Lung microvascular endothelial cell (primary cell): ENCODE results near the gene GRIK5. TPM values are rescaled to one million over a fixed set of nuclear protein-coding genes. Genes with fewer than 3 reads are reported as not detected.
A peak's percentile ranks its signal among the peaks of the same experiment; 100 is the strongest.

Experiments
- DNase-seq, 2 donors: peaks; one replicate each; pipeline versions ENCODE4 v3.0.0 to v3.0.0-alpha.2; 2010; ENCODE audit warnings: low read depth in 2 of 2
- total RNA-seq: library from RNA; depleted of rRNA; stranded (reverse); fragments of >200 nt; gene quantifications from 2 replicates; pipeline ENCODE4 v1.2.1, GENCODE V29; 2014

GRIK5 gene
- total RNA-seq, 1 donor from 2014 or later, result not detected

- DNase-seq, result no peak
These were observed 26.3 kb upstream of the GRIK5 start for GRCh38 chr19:42096255-42096837.

- DNase-seq, result no peak
These were observed 25.8 kb upstream of the GRIK5 start for GRCh38 chr19:42095814-42096230.

- no peak for DNase-seq
These were observed 25.3 kb upstream of the GRIK5 start for GRCh38 chr19:42095142-42095813.

GRCh38 chr19:42093926-42094325, 23.9 kb upstream of the GRIK5 start:
- DNase-seq, result peak in 1 of 2 donors; percentile 45

GRCh38 chr19:42093505-42093904, 23.5 kb upstream of the GRIK5 start:
- DNase-seq, result no peak

GRCh38 chr19:42092350-42092749, 22.3 kb upstream of the GRIK5 start:
- DNase-seq, result peak; percentile 93 to 95

- DNase-seq, result peak; percentile 86 to 92
These were observed 21.7 kb upstream of the GRIK5 start for GRCh38 chr19:42091742-42092141.

- DNase-seq, result no peak
These were observed 21.3 kb upstream of the GRIK5 start for GRCh38 chr19:42091300-42091699.

- DNase-seq, result no peak
These were observed 20.7 kb upstream of the GRIK5 start for GRCh38 chr19:42090672-42091071.

GRCh38 chr19:42089772-42090171, 19.8 kb upstream of the GRIK5 start:
- no peak for DNase-seq

- no peak for DNase-seq
These were observed 19.3 kb upstream of the GRIK5 start for GRCh38 chr19:42089191-42089750.

GRCh38 chr19:42088471-42089190, 18.6 kb upstream of the GRIK5 start:
- DNase-seq, result peak in 1 of 2 donors; percentile 74

GRCh38 chr19:42086770-42087550, 17.0 kb upstream of the GRIK5 start:
- DNase-seq, result no peak

GRCh38 chr19:42086188-42086736, 16.3 kb upstream of the GRIK5 start:
- DNase-seq, result no peak

GRCh38 chr19:42083537-42083936, 13.5 kb upstream of the GRIK5 start:
- no peak for DNase-seq

GRCh38 chr19:42081584-42082203, 11.7 kb upstream of the GRIK5 start:
- DNase-seq, result peak; percentile 75 to 77

GRCh38 chr19:42080764-42081375, 10.9 kb upstream of the GRIK5 start:
- no peak for DNase-seq

- no peak for DNase-seq
These were observed 10.1 kb upstream of the GRIK5 start for GRCh38 chr19:42079886-42080763.

- DNase-seq, result no peak
These were observed 9.3 kb upstream of the GRIK5 start for GRCh38 chr19:42079276-42079669.
